B cell (primary cell): ENCODE results near the gene FUCA1.

Experiments used
- CTCF ChIP-seq: fragments of 200-600 bp; IDR thresholded peaks from one replicate; pipeline ENCODE4 v1.8.0; 2022; ENCODE audit warnings: antibody characterized with exemption, mild to moderate bottlenecking
- EZH2 ChIP-seq: IDR thresholded peaks from 2 replicates; pipeline ENCODE4 v1.6.1; 2012; ENCODE audit warnings: borderline replicate concordance, low read depth, mild to moderate bottlenecking, moderate library complexity, low read length; ENCODE audit not compliant: insufficient read depth, poor library complexity, severe bottlenecking

- TF ChIP-seq CTCF (no peak), EZH2 (no peak)
Observed at GRCh38 chr1:23899070-23899469, 31.0 kb upstream of the FUCA1 start.
